Activated CD4-positive, alpha-beta T cell treated with anti-CD3 and anti-CD28 coated beads, Interleukin-10, Interleukin-2, amounts not matched to agents 100 ng/mL and 50 ng/mL, durations not matched to agents 16 hours and 8 hours (primary cell): ENCODE results near the gene EXD3.

Experiments used
- DNase-seq: peaks from one replicate; pipeline ENCODE4 v3.0.0-alpha.2; 2020

The EXD3 gene

DNA sequence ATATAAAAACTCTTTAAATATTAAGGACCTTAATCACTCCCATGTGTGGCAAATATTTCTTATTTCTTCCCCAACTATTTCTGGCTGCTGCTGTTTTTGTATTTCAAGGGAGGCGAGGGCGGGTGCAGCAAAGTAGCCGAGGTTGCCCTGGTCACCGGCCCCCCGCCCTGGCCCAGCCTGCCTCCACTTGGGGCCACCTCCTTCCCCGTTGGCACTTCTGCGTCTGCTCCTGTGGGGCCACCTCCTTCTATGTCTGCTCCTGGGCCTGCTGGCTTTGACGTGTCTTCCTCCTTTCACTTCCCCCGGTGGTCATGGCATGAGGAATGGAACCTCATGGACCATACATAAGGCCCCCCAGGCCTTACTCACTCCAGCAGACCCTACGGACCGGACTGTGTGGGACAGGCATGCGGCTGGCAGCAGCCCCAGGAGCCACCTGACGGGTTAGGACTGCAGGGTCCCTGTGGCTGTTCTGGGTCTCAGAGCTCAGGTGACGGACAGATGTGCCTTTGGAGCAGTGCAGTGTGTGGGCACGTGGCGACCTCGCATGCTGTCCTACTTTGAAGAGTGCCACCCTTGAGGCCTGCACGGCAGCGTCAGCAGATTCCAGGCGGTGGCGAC lies 24.0 kb upstream of the EXD3 start:
- no peak for DNase-seq

GRCh38 chr9:137445930-137446431 lies 23.0 kb upstream of the EXD3 start:
- no peak for DNase-seq

- DNase-seq = peak; percentile 89
Observed at GRCh38 chr9:137445275-137445807, 22.4 kb upstream of the EXD3 start.

DNA sequence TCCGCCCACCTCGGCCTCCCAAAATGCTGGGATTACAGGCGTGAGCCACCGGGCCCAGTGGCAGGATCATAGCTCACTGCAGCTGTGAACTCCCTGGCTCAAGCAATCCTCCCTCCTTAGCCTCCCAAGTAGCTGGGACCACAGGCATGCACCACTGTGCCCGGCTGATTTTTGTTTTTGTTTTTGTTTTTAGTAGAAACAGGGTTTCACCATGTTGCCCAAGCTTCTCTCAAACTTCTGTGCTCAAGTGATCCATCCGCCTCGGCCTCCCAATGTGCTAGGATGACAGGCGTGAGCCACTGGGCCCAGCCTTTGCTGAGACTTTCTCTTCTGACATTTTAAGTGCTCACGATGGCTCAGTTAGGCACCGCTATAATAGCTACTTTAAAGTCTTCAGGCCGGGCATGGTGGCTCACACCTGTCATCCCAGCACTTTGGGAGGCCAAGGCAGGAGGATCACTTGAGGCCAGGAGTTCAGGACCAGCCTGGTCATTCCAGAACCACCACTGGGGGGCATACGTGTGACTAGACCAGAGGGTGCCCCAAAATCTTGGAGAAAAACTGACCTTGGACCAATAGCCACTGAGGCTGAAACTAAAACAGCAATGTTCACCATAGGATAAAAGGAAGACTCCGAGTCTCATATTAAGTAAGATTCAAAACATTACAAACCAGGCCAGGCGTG lies 21.3 kb upstream of the EXD3 start:
- DNase-seq = no peak

DNA sequence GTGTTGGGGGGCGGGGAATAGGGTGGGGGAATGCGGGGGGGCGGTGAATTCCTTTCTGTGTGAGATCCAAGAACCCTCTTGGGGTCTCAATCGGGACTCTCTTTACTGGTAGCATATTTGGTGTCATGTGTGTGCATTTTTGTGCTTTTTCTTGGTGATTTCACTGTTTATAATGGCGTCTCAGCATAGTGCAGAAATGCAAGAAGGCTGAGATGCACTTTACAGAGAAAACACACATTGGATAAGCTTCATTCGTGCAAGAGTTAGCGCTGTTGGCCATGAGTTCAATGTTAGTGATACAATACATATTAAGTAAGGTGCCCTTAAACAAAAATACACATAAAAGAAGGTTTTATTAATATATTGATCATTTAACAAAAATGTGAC lies 19.0 kb upstream of the EXD3 start:
- DNase-seq = no peak

- no peak for DNase-seq
Observed at GRCh38 chr9:137441289-137441934, 18.4 kb upstream of the EXD3 start, which contains the start of gene ENTPD8. TSS of gene ENTPD8 (minus strand) at chr9:137441357. CDS start at chr9:137438285, 3,072 bp downstream.

DNA sequence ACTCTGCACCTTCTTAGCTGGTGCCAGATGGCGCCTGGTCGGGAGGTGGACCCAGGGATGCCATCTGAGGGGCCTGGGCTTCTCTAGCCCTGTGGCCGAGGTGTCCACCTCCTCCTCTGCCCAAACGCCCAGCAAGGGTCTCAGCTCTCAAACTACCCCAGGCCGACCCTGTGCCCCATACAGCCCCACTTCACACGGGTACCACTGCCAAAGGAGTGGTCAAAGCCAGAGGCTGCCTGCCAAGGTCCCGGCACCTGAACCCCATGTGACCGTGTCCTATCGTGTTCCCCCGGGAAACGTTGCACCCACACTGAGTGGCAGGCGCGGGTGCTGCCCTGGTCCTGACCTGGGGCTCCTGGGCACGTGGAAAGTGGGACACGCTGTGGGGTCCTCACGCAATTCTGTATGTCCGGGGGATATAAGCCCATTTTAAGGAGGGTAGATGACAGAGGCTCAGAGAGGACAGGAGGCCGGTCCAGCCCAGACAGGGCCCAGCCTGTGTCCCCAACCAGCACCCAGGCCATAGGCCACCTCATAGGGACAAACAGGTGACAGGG lies 16.3 kb upstream of the EXD3 start:
- DNase-seq = no peak

- DNase-seq = no peak
Observed at GRCh38 chr9:137438591-137439157, 15.7 kb upstream of the EXD3 start.

DNA sequence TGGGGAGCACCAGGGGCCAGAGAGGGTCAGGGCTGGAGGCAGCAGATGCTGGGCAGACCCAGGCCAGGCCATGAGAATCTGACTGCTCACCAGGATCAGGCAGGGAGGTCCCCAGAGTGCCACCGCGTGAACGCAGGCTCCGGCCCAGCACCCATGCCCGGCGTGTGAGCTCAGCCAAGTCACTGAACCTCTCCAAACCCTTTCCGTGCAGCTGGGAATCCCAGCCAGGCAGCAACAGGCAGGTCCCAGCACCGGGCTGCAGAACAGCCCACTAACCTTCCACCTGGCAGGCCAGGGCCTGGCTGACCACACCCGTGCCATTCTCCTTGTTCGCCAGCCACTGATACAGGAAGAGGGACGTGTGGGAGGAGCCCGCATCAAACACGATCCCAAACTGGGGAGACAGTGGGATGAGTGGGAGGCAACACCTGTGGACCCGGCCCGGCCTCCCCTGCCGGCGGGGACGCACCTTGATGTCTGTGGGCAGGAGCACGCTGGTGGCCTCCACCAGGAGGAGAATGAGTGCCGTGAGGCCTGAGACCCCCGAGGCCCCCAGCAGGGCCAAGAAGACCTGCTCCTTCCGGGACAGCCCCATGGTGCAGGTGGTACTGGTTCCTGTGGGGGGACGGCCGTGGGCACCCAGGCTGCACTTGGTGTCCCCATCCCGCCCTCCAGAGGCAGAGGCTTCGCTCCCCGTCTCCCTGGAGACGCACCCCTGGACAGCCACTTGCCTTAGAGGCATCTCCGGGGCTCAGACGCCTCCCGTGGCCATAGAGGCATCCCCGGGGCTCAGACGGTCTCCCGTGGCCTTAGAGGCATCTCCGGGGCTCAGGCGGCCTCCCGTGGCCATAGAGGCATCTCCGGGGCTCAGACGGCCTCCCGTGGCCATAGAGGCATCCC lies 15.0 kb upstream of the EXD3 start:
- DNase-seq = no peak

DNA sequence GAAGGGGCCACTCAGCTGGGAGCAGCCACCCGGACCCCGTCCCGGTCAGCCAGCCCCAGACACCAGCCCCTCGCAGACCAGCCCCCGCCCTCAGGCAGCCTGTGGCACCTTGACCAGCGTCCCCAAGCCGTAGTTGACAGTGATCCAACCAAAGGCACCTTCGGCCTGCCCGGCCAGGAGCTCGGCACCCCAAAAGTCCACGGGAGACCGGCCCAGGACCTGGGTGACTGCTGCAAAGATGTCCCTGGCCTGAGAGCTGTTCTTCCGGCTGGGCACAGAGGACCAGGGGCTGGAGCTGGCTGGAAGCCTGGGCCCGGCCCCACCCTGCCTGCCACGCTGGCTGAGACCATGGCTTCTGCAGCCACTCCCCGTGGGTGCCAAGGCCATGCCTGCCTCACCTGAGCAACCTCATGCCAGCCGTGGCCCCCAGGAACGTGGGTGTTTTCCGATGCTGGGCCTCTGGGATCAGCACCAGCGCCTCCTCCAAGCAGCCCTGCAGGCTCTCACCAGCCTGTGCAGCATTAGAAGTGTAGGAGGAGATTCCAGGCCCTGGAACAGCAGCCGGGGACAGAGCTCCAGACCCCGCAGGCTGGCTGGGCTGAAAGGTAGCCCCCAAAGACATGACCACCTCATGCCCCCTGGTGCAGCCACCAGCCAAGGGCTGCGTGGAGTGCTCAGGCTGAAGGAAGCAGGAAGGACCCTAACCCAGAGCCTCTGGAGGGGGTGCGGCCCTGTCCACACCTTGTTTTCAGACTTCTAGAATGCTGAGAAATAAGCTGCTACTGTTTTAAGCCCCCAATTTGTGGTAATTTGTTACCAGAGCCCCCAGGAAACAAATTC lies 14.0 kb upstream of the EXD3 start:
- DNase-seq = no peak

DNA sequence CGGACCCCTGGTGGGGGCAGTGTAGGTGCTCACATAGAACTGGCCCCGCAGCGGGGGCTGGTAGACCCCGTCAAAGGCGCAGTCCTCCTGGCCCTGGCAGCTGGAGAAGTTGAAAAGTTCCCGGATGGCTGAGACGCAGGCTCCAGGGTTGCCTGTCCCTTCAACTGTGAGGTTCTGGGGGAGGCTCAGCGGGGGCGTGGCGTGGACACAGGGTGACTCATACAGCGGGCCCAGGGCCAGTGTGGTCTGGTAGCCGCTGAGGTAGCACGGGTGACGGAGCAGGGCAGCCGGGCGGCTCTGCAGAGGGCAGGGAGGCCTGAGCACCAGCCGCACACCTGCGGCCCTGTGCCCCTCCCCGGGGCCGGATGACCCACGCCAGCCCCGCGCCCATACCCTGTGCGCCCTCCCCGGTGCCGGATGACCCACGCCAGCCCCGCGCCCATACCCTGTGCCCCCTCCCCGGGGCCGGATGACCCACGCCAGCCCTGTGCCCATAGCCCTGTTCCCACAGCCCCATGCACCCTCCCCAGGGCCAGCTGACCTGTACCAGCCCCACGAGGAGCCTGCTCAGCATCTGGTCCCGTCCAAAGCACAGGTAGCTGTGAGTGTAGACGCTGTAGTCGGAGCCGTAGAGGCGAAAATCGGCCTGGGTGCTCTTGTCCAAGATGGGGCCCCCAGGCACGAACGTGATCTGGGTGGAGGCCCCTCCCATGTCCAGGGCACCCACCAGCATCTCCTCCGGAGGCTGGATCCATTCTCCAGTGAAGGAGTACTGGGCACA lies 13.2 kb upstream of the EXD3 start:
- no peak for DNase-seq

DNA sequence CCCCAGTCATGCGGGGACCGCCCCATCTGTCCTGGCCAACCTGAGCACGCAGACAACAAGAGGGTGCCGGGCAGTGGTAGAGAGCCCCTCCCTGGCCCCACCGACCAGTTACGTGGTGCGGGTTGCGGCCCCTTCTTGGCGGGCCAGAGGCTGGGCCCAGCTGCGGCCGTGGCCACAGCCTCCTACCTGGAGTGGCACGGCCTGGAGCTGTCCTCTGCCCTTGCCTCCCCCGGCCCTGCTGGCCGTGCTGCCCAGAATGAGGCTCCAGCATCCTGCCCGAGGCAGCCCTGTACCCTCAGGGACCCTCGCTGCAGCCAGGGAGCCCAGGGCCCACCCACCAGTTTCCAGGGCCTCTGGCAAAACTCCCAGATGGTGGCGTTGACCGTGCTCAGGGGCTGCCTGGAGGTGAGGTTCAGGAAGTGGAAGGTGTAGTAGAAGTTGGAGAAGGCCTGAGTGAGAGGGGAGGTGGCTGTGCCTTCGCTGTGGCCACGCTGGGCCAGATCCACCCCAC lies 12.5 kb upstream of the EXD3 start:
- DNase-seq = no peak

DNA sequence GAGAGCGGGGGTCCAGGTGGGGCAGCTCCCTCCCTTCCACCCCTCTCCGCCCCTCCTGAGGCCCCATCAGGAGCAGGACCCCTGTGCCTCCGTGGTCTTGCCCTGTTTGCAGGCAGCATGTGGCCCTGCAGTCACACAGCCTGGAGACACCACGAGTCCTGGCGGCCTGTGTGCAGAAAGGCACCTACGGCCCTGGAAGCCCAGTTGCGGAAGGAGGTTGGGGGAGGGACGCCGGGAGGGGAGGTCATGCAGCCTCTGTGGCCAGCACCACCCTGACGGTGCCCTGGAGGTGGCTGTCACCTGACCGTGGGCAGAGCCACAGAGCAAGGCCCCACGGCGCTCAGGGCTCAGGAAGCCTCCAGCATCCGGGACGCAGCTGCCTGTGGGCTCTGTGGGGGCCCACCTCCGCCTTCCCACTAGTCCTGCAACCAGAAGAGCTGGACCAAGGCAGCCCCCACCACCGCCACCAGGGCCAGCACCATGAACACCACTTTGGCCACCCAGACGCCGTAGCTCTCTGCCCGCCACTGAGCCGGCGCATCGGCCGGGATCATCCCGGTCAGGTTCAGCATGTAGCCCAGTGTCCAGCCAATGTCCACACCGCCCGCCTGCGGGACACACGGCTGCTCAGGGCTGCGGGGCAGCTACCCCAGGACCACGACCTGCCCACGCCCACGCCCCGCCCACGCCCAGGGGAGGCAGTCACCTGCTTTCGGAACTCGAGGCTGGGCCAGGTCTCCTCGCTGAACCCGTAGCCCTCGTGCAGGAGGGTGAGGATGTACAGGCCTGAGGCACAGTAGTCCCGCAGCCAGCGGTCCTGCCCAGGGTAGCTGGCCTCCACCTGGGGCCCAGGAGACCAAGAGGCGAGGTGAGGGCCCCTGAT lies 11.8 kb upstream of the EXD3 start:
- no peak for DNase-seq

DNA sequence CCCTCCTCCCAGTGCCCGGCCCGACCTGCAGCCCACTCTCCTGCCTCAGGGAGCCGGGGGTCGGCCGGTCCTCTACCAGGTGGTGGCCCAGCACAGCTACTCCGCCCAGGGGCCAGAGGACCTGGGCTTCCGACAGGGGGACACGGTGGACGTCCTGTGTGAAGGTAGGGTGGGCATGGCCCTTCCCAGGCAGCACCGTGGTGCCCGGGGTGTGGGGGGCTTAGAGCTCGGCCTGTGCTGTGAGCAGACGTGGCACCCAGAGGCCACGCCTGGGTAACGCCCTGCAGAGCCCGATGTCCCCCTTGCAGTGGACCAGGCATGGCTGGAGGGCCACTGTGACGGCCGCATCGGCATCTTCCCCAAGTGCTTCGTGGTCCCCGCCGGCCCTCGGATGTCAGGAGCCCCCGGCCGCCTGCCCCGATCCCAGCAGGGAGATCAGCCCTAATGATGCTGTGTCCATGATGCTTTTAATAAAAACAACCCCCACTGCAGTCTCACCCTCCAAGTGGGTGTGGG lies 11.0 kb upstream of the EXD3 start:
- no peak for DNase-seq

DNA sequence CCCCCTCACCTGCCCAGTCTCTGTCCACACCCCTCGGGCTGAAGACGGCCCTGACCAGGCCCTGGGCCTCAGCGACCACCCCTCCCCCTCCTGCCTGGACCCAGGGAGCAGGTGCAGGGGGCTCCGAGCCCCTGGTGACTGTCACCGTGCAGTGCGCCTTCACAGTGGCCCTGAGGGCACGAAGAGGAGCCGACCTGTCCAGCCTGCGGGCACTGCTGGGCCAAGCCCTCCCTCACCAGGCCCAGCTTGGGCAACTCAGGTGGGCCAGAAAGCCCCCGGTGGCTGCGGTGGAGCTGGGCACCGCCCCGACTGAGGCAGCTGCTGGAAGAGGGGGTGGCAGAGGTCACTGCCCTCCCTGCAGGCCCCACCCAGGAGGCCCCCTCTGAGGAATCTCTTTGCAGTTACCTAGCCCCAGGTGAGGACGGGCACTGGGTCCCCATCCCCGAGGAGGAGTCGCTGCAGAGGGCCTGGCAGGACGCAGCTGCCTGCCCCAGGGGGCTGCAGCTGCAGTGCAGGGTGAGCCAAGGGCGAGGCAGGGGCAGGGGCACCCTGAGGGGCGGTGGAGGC lies 10.5 kb upstream of the EXD3 start:
- no peak for DNase-seq

DNA sequence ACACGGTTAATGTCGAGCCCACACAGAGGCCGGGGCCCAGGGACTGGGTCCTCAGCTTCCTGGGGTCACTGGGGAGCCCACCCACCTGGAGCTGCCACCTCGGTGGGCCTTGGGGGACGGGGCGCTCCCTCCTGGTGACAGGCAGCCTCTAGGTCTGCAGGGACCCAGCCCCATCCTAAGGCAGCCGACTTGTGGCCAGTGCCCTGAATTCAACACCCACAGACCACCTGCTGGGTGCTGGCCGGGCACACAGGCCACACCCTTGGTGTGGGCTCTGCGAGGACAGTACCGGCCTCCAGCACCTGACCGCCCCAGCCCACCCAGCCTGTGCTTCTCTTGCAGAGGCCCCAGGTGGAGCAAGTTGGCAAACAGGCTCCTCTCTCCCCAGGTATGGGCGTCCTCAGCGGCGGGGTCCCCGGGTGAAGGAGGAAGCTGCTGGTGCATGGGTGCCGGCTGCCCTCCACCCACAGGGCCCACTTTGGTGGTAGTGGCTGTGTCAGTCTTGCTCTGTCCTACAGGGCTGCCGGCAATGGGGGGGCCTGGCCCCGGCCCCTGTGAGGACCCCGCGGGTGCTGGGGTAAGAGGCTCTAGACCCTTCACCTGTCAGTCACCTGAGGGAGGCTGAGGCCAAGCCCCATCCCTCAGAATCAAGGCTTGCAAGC lies 9.9 kb upstream of the EXD3 start:
- DNase-seq = no peak

GRCh38 chr9:137431416-137431931 lies 8.5 kb upstream of the EXD3 start:
- DNase-seq = no peak
